K562 (cell line): ENCODE data around the gene FAM50A. TPM values are rescaled to one million over a fixed set of nuclear protein-coding genes. Genes with fewer than 3 reads are reported as not detected.
A peak's percentile ranks its signal among the peaks of the same experiment; 100 is the strongest.

ENCODE experiments used
- ZBTB7A ChIP-seq: IDR thresholded peaks from 2 replicates; pipeline ENCODE4 v1.6.1; 2011; ENCODE audit warnings: low read depth, mild to moderate bottlenecking, low read length, moderate library complexity, borderline replicate concordance; ENCODE audit not compliant: control insufficient read depth
- polyA plus RNA-seq, 8 experiments: library from polyadenylated mRNA; depleted of rRNA in 4 of 8; stranded (reverse) in 5 of 8; unstranded in 3 of 8; fragments of >200 nt; fragmentation: Nextera tagmentation in 2 of 8; fragmentation: Illumina TruSeq in 1 of 8; extraction: Ambion mirVana in 2 of 8; extraction: Trizol in 1 of 8; gene quantifications; 2 replicates each; pipeline versions ENCODE4 v1.2.1 to v1.2.3, GENCODE V29; 2011 to 2014; ENCODE audit warnings: inconsistent platforms in 1 of 8, missing spikeins in 1 of 8
- total RNA-seq, 7 experiments: library from RNA; depleted of rRNA in 6 of 7; stranded (reverse); fragments of >200 nt in 6 of 7; fragmentation: Illumina TruSeq in 2 of 7; extraction: Trizol in 2 of 7; gene quantifications; 2 replicates each; pipeline versions ENCODE4 v1.2.1 to v1.2.3, GENCODE V29; 2011 to 2021; ENCODE audit warnings: low replicate concordance in 1 of 7
- TF ChIP-seq, protein P1 (sequence below): fragments of 250-450 bp; sonication (Bioruptor Pico); IDR thresholded peaks from 2 replicates; pipeline ENCODE4 v1.4.0; 2020; ENCODE audit warnings: mild to moderate bottlenecking
- TF ChIP-seq, protein P2 (sequence below): conservative IDR thresholded peaks from 2 replicates; pipeline ENCODE4 v1.6.1; 2011; ENCODE audit warnings: low read depth, mild to moderate bottlenecking, low read length; ENCODE audit not compliant: control insufficient read depth
- TF ChIP-seq, protein P3 (sequence below), 2 experiments: IDR thresholded peaks; 2 replicates each; pipeline ENCODE4 v1.6.1; 2011; ENCODE audit warnings: borderline replicate concordance in 1 of 2, control low read depth in 1 of 2, low read depth in 1 of 2, low read length in 1 of 2, mild to moderate bottlenecking in 1 of 2, mixed read lengths in 1 of 2, moderate library complexity in 1 of 2; ENCODE audit not compliant: insufficient read depth in 1 of 2, insufficient read length in 1 of 2, poor library complexity in 1 of 2, severe bottlenecking in 1 of 2; ENCODE audit errors: extremely low read depth in 1 of 2
- TF ChIP-seq, protein P4 (sequence below), 3 experiments: fragments of 200-800 bp in 1 of 3; fragments of 250-450 bp in 1 of 3; fragments of 450-650 bp in 1 of 3; sonication (Bioruptor Pico) in 1 of 3; sonication (Bioruptor generic) in 1 of 3; formaldehyde crosslinking in 1 of 3; IDR thresholded peaks; 2 replicates each; pipeline versions ENCODE4 v1.6.1 to v1.8.0; 2016 to 2022; ENCODE audit warnings: mild to moderate bottlenecking in 2 of 3, missing genetic modification characterization in 2 of 3, missing compliant biosample characterization in 1 of 3, moderate library complexity in 1 of 3

Gene FAM50A
- total and polyA plus RNA-seq, 9 of the 15 experiments (the other 6 are each of a cell fraction or from before 2014, with no cell fraction given) = 4.4 to 114 (median 67.3) TPM

DNA sequence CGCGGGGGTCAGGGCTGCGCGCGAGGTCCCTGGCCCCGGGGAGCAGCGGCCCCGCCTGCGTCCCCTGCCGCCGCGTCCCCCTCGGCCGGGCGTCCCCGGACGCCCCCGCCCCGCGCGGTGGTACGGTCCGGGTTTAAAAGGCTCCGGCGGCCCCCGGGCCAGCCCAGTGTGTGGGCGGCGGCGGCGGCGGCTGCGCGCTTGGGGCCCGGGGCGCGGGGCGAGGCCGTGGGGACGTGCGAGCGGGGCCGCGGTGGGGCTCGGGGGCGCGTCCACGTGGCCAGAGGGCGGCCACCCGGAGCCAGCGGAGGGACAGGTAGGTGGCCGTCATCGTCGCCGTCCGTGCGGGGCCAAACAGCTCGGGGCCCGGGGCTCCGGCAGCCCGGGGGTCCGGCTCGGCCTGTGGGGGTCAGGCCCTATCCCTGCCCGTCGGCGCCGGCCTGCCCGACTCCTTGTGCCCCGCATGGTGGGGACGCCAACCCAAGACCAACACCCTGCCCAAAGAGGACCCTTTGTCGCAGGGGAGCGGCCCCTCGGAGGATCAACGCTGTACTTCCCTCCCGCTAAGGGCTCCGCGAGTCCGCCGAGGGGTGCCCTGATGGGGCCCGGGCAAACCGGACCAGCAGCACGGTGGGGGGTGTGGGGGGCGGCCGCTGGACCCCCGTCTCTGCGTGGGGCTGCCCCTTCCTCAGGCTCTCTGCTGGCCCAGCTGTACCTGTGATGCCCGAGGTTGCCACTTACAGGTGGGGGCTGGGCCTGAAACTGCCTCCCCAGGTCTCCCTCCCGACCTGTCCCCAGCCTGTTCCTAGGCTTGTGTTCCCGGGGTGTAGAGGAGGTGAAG is 14.4 kb downstream of the FAM50A start, which contains the start of gene PLXNA3 (continued):
- TF ChIP-seq, protein P1, sequence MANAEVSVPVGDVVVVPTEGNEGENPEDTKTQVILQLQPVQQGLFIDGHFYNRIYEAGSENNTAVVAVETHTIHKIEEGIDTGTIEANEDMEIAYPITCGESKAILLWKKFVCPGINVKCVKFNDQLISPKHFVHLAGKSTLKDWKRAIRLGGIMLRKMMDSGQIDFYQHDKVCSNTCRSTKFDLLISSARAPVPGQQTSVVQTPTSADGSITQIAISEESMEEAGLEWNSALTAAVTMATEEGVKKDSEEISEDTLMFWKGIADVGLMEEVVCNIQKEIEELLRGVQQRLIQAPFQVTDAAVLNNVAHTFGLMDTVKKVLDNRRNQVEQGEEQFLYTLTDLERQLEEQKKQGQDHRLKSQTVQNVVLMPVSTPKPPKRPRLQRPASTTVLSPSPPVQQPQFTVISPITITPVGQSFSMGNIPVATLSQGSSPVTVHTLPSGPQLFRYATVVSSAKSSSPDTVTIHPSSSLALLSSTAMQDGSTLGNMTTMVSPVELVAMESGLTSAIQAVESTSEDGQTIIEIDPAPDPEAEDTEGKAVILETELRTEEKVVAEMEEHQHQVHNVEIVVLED (CRISPR knock-in tag) = peak; percentile 22
- TF ChIP-seq ZBTB7A = peak; percentile 17; the same call in 1 of the 2 replicates
- TF ChIP-seq, protein P2, sequence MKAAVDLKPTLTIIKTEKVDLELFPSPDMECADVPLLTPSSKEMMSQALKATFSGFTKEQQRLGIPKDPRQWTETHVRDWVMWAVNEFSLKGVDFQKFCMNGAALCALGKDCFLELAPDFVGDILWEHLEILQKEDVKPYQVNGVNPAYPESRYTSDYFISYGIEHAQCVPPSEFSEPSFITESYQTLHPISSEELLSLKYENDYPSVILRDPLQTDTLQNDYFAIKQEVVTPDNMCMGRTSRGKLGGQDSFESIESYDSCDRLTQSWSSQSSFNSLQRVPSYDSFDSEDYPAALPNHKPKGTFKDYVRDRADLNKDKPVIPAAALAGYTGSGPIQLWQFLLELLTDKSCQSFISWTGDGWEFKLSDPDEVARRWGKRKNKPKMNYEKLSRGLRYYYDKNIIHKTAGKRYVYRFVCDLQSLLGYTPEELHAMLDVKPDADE = peak; percentile 60; the same call in 1 of the 2 replicates
- TF ChIP-seq, protein P3, sequence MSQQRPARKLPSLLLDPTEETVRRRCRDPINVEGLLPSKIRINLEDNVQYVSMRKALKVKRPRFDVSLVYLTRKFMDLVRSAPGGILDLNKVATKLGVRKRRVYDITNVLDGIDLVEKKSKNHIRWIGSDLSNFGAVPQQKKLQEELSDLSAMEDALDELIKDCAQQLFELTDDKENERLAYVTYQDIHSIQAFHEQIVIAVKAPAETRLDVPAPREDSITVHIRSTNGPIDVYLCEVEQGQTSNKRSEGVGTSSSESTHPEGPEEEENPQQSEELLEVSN (IDR thresholded peaks at IDR 0.05; ENCODE audit: borderline replicate concordance in 1 of 2, extremely low read depth in 1 of 2, insufficient read depth in 1 of 2, insufficient read length in 1 of 2, low read depth in 1 of 2, low read length in 1 of 2, poor library complexity in 1 of 2, severe bottlenecking in 1 of 2) = peak in 1 of 2 experiments; percentile 24
- TF ChIP-seq, protein P4, sequence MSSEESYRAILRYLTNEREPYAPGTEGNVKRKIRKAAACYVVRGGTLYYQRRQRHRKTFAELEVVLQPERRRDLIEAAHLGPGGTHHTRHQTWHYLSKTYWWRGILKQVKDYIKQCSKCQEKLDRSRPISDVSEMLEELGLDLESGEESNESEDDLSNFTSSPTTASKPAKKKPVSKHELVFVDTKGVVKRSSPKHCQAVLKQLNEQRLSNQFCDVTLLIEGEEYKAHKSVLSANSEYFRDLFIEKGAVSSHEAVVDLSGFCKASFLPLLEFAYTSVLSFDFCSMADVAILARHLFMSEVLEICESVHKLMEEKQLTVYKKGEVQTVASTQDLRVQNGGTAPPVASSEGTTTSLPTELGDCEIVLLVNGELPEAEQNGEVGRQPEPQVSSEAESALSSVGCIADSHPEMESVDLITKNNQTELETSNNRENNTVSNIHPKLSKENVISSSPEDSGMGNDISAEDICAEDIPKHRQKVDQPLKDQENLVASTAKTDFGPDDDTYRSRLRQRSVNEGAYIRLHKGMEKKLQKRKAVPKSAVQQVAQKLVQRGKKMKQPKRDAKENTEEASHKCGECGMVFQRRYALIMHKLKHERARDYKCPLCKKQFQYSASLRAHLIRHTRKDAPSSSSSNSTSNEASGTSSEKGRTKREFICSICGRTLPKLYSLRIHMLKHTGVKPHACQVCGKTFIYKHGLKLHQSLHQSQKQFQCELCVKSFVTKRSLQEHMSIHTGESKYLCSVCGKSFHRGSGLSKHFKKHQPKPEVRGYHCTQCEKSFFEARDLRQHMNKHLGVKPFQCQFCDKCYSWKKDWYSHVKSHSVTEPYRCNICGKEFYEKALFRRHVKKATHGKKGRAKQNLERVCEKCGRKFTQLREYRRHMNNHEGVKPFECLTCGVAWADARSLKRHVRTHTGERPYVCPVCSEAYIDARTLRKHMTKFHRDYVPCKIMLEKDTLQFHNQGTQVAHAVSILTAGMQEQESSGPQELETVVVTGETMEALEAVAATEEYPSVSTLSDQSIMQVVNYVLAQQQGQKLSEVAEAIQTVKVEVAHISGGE (CRISPR knock-in tag; IDR thresholded peaks at IDR 0.05) = 0 out of 6 replicates have a peak, but pooled peaks of 1 of the 3 experiments have one; percentile 28
